H9 (cell line): ENCODE results near the gene NHS. TPM values are rescaled to one million over a fixed set of nuclear protein-coding genes. Genes with fewer than 3 reads are reported as not detected.

Source experiments
- DNase-seq: peaks from one replicate; pipeline ENCODE4 v3.0.0-alpha.2; 2017
- H2AFZ ChIP-seq: one replicate; pipeline ENCODE4 v1.6.1; 2013; ENCODE audit warnings: mild to moderate bottlenecking, low read length, control low read depth, moderate library complexity
- H2AK5ac ChIP-seq: 2 replicates; pipeline ENCODE4 v1.6.1; 2013; ENCODE audit warnings: low read length, control low read depth, mixed read lengths; ENCODE audit not compliant: insufficient read length
- H2BK120ac ChIP-seq: one replicate; pipeline ENCODE4 v1.6.1; 2013; ENCODE audit warnings: low read depth, mild to moderate bottlenecking, low read length, control low read depth, inconsistent platforms; ENCODE audit not compliant: poor library complexity, severe bottlenecking
- H2BK12ac ChIP-seq: 2 replicates; pipeline ENCODE4 v1.6.1; 2013; ENCODE audit warnings: low read length, control low read depth, mixed read lengths, low read depth; ENCODE audit not compliant: insufficient read length
- H2BK15ac ChIP-seq: 2 replicates; pipeline ENCODE4 v1.6.1; 2013; ENCODE audit warnings: low read depth, low read length, control low read depth
- H2BK20ac ChIP-seq: one replicate; pipeline ENCODE4 v1.6.1; 2013; ENCODE audit warnings: low read depth, mild to moderate bottlenecking, low read length, control low read depth, inconsistent platforms; ENCODE audit not compliant: poor library complexity, severe bottlenecking
- H2BK5ac ChIP-seq: 2 replicates; pipeline ENCODE4 v1.6.1; 2013; ENCODE audit warnings: low read length, control low read depth, mixed read lengths; ENCODE audit not compliant: insufficient read length
- H3K14ac ChIP-seq: 2 replicates; pipeline ENCODE4 v1.6.1; 2013; ENCODE audit warnings: low read length, control low read depth; ENCODE audit not compliant: insufficient read depth
- H3K18ac ChIP-seq: 2 replicates; pipeline ENCODE4 v1.6.1; 2013; ENCODE audit warnings: low read depth, mild to moderate bottlenecking, mixed read lengths, low read length, control low read depth; ENCODE audit not compliant: insufficient read length
- H3K23ac ChIP-seq: 2 replicates; pipeline ENCODE4 v1.6.1; 2013; ENCODE audit warnings: low read length, control low read depth, mixed read lengths, low read depth; ENCODE audit not compliant: insufficient read length
- H3K23me2 ChIP-seq: 2 replicates; pipeline ENCODE4 v1.6.1; 2013; ENCODE audit warnings: low read depth, mild to moderate bottlenecking, mixed read lengths, low read length, control low read depth; ENCODE audit not compliant: insufficient read length, poor library complexity, severe bottlenecking
- H3K27ac ChIP-seq: 2 replicates; pipeline ENCODE4 v1.5.1; 2013; ENCODE audit warnings: low read length, control low read depth, mixed read lengths, low read depth; ENCODE audit not compliant: insufficient read length
- H3K27me3 ChIP-seq: 2 replicates; pipeline ENCODE4 v1.6.1; 2013; ENCODE audit warnings: low read length, control low read depth, inconsistent platforms; ENCODE audit not compliant: insufficient read depth
- H3K4ac ChIP-seq: 2 replicates; pipeline ENCODE4 v1.6.1; 2013; ENCODE audit warnings: low read depth, mild to moderate bottlenecking, control low read depth, inconsistent platforms, low read length, moderate library complexity
- H3K4me1 ChIP-seq: 2 replicates; pipeline ENCODE4 v1.6.1; 2013; ENCODE audit warnings: low read length, control low read depth, inconsistent platforms; ENCODE audit not compliant: insufficient read depth
- H3K4me2 ChIP-seq: 2 replicates; pipeline ENCODE4 v1.6.1; 2013; ENCODE audit warnings: low read length, control low read depth, mixed read lengths; ENCODE audit not compliant: insufficient read length, insufficient read depth
- H3K56ac ChIP-seq: 2 replicates; pipeline ENCODE4 v1.6.1; 2013; ENCODE audit warnings: low read depth, mild to moderate bottlenecking, mixed read lengths, low read length, control low read depth; ENCODE audit not compliant: insufficient read length
- H3K79me1 ChIP-seq: 2 replicates; pipeline ENCODE4 v1.6.1; 2013; ENCODE audit warnings: low read depth, mild to moderate bottlenecking, moderate library complexity, low read length, control low read depth, inconsistent platforms; ENCODE audit not compliant: insufficient read depth, poor library complexity, severe bottlenecking
- H3K79me2 ChIP-seq: 2 replicates; pipeline ENCODE4 v1.6.1; 2013; ENCODE audit warnings: low read length, control low read depth, inconsistent platforms; ENCODE audit not compliant: insufficient read depth
- H3K9ac ChIP-seq: 2 replicates; pipeline ENCODE4 v1.6.1; 2013; ENCODE audit warnings: low read length, control low read depth, mixed read lengths; ENCODE audit not compliant: insufficient read length; ENCODE audit errors: extremely low read depth
- H3K9me3 ChIP-seq: one replicate; pipeline ENCODE4 v1.6.1; 2013; ENCODE audit warnings: low read depth, low read length, inconsistent platforms; ENCODE audit not compliant: control insufficient read depth
- H3T11ph ChIP-seq: one replicate; pipeline ENCODE4 v1.6.1; 2013; ENCODE audit warnings: mild to moderate bottlenecking, low read length, control low read depth, inconsistent platforms
- H4K20me1 ChIP-seq: one replicate; pipeline ENCODE4 v1.6.1; 2013; ENCODE audit not compliant: control insufficient read depth, insufficient read length, insufficient read depth
- H4K5ac ChIP-seq: 2 replicates; pipeline ENCODE4 v1.6.1; 2013; ENCODE audit warnings: low read depth, mild to moderate bottlenecking, mixed read lengths, low read length, control low read depth; ENCODE audit not compliant: insufficient read length
- H4K8ac ChIP-seq: replicated peaks from 2 replicates; pipeline ENCODE4 v1.6.1; 2013; ENCODE audit warnings: low read length, control low read depth, mixed read lengths, low read depth; ENCODE audit not compliant: insufficient read length
- H4K91ac ChIP-seq: 2 replicates; pipeline ENCODE4 v1.6.1; 2013; ENCODE audit warnings: low read depth, mild to moderate bottlenecking, moderate library complexity, mixed read lengths, low read length, control low read depth; ENCODE audit not compliant: insufficient read length
- H3K27ac Mint-ChIP-seq, 3 experiments: 2 replicates in 2 of 3; 3 replicates in 1 of 3; pipeline ENCODE4 v1.8.0; 2020 to 2021; ENCODE audit warnings: mixed read lengths in 3 of 3, mild to moderate bottlenecking in 1 of 3, moderate library complexity in 1 of 3
- H3K27me3 Mint-ChIP-seq: 2 replicates; pipeline ENCODE4 v1.8.0; 2021; ENCODE audit warnings: low read depth, mild to moderate bottlenecking, moderate library complexity, mixed read lengths
- H3K36me3 Mint-ChIP-seq, 3 experiments: 2 replicates in 2 of 3; 3 replicates in 1 of 3; pipeline ENCODE4 v1.8.0; 2020 to 2021; ENCODE audit warnings: low read depth in 3 of 3, mixed read lengths in 3 of 3; ENCODE audit not compliant: insufficient read depth in 1 of 3
- H3K4me1 Mint-ChIP-seq, 2 experiments: 2 replicates each; pipeline ENCODE4 v1.8.0; 2020; ENCODE audit warnings: mixed read lengths in 2 of 2
- H3K4me3 Mint-ChIP-seq, 2 experiments: 2 replicates in 1 of 2; 3 replicates in 1 of 2; pipeline ENCODE4 v1.8.0; 2020 to 2021; ENCODE audit warnings: mild to moderate bottlenecking in 2 of 2, mixed read lengths in 2 of 2, moderate library complexity in 1 of 2
- H3K9me3 Mint-ChIP-seq, 2 experiments: 2 replicates in 1 of 2; 3 replicates in 1 of 2; pipeline ENCODE4 v1.8.0; 2020; ENCODE audit warnings: mild to moderate bottlenecking in 2 of 2, mixed read lengths in 2 of 2, moderate library complexity in 1 of 2
- WGBS: extraction: QIAGEN DNeasy Blood & Tissue Kit; methylation state at CpG from one replicate; pipeline ENCODE4 v1.1.7; 2013; ENCODE audit warnings: missing lambda C conversion rate, low lambda C conversion rate, mixed read lengths; ENCODE audit not compliant: insufficient read length; ENCODE audit errors: extremely low coverage; 5-methylcytosine and 5-hydroxymethylcytosine counted together
- total RNA-seq: library from RNA; stranded (reverse); gene quantifications from 2 replicates; pipeline ENCODE4 v1.2.1, GENCODE V29; 2021
- TF ChIP-seq, protein P1 (sequence below): fragments of 200-600 bp; sonication (generic); conservative IDR thresholded peaks from 3 replicates; pipeline ENCODE4 v1.8.0; 2021; ENCODE audit warnings: antibody characterized with exemption, mild to moderate bottlenecking

NHS gene
- total RNA-seq, 1 experiment from 2014 or later: 8.7 TPM

DNA sequence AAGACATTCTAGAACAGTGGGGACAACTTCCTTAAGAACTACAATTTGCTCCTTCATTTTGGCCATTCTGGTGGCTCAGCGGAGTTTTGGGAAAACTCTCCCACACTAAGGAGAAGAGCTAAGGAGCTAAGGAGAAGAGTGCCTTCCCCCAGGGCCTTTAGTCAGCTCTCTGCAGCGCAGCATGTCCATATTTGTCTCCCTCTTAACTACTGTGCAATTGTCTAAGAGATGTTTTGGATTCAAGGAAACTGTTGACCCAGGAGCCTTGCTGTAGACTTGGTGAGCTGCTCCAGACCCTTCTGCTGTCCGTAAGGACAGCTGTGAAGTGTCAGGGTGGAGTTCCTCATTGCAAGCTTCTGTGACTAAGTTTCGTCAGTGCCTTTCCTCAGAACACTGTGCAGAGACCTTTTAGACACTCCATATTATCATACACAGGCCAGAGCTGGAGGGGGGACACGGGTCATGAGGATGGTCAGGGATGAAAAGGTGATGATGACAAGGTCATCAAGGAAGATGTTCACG lies 179.0 kb downstream of the NHS start:
- Histone ChIP-seq H3K23me2 (no peaks in the 10 kb centered on the region), H3K56ac (no peak overlapping the region), H3K4me2 (no peak overlapping the region), H2BK120ac (no peak overlapping the region), H4K91ac (no peak overlapping the region), H4K20me1 (no peaks in the 10 kb centered on the region), H3K27me3 (no peaks in the 10 kb centered on the region), H2BK15ac (no peak overlapping the region), H3K9me3 (no peaks in the 10 kb centered on the region), H2BK12ac (no peak overlapping the region), H3K4ac (no peak overlapping the region), H3K23ac (no peak overlapping the region), H2BK5ac (no peak overlapping the region), H3K79me2 (no peaks in the 10 kb centered on the region), H3K18ac (no peak overlapping the region), H3K4me1 (no peaks in the 10 kb centered on the region; the same call in 1 of the 2 replicates), H4K5ac (no peak overlapping the region), H3T11ph (no peak overlapping the region), H3K9ac (no peak overlapping the region), H2AFZ (no peak overlapping the region), H2BK20ac (no peak overlapping the region), H3K27ac (no peak overlapping the region), H3K79me1 (no peaks in the 10 kb centered on the region), H4K8ac (no peak overlapping the region), H2AK5ac (no peak overlapping the region), H3K14ac (no peak overlapping the region)
- Mint-ChIP-seq H3K27me3 (no peaks in the 10 kb centered on the region; the same call in 1 of the 2 replicates), H3K4me3 (no peak overlapping the region), H3K27ac (no peak overlapping the region; a peak in 1 of 7 replicates), H3K4me1 (peaks cover 57 to 63% of the 10 kb centered on the region in 2 experiments), H3K9me3 (no peaks in the 10 kb centered on the region), H3K36me3 (no peaks in the 10 kb centered on the region; a peak in 2 of 7 replicates)
- WGBS: no CpG with 5 or more reads among the region's 6 CpGs
- no peak for DNase-seq
- TF ChIP-seq, protein P1, sequence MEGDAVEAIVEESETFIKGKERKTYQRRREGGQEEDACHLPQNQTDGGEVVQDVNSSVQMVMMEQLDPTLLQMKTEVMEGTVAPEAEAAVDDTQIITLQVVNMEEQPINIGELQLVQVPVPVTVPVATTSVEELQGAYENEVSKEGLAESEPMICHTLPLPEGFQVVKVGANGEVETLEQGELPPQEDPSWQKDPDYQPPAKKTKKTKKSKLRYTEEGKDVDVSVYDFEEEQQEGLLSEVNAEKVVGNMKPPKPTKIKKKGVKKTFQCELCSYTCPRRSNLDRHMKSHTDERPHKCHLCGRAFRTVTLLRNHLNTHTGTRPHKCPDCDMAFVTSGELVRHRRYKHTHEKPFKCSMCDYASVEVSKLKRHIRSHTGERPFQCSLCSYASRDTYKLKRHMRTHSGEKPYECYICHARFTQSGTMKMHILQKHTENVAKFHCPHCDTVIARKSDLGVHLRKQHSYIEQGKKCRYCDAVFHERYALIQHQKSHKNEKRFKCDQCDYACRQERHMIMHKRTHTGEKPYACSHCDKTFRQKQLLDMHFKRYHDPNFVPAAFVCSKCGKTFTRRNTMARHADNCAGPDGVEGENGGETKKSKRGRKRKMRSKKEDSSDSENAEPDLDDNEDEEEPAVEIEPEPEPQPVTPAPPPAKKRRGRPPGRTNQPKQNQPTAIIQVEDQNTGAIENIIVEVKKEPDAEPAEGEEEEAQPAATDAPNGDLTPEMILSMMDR: no peak
